Ureter (tissue), 1 donor: Measurements from ENCODE around the gene SLC25A29. TPM values are rescaled to one million over a fixed set of nuclear protein-coding genes. Genes with fewer than 3 reads are reported as not detected.

Source experiments
- DNase-seq: peaks from one replicate; pipeline ENCODE4 v3.0.0-alpha.2; 2020; ENCODE audit warnings: low spot score
- total RNA-seq: library from RNA; stranded (reverse); gene quantifications from one replicate; pipeline ENCODE4 v1.2.4, GENCODE V29; 2023
- donor health status: DM: yes; HTN: yes; CAD: no.

Gene SLC25A29
- total RNA-seq, 1 donor from 2014 or later = 58.4 TPM

GRCh38 chr14:100332071-100332639 is 25.9 kb upstream of the SLC25A29 start:
- DNase-seq = no peak

GRCh38 chr14:100330388-100330931 is 24.2 kb upstream of the SLC25A29 start:
- DNase-seq = no peak

GRCh38 chr14:100330007-100330344 is 23.7 kb upstream of the SLC25A29 start:
- no peak for DNase-seq

GRCh38 chr14:100329233-100330006 is 23.2 kb upstream of the SLC25A29 start:
- DNase-seq = no peak

GRCh38 chr14:100328495-100329163 is 22.4 kb upstream of the SLC25A29 start:
- no peak for DNase-seq

GRCh38 chr14:100327128-100327527 is 20.9 kb upstream of the SLC25A29 start:
- no peak for DNase-seq

GRCh38 chr14:100325958-100326357 is 19.7 kb upstream of the SLC25A29 start:
- DNase-seq = no peak

GRCh38 chr14:100325231-100325632 is 19.0 kb upstream of the SLC25A29 start:
- DNase-seq = no peak

- DNase-seq = no peak
These were observed 17.7 kb upstream of the SLC25A29 start for GRCh38 chr14:100323942-100324307.

GRCh38 chr14:100323121-100323941 is 17.1 kb upstream of the SLC25A29 start, which contains the start of gene SLC25A47:
SLC25A47 (plus strand) TSS chr14:100323339; CDS start chr14:100323415, 76 bp downstream.
- DNase-seq = no peak

GRCh38 chr14:100322138-100322957 is 16.1 kb upstream of the SLC25A29 start:
- no peak for DNase-seq

- no peak for DNase-seq
These were observed 15.4 kb upstream of the SLC25A29 start for GRCh38 chr14:100321473-100322137.

- DNase-seq = no peak
These were observed 14.1 kb upstream of the SLC25A29 start for GRCh38 chr14:100320157-100320856.

- DNase-seq = peak; percentile 65
These were observed 11.9 kb upstream of the SLC25A29 start for GRCh38 chr14:100317912-100318808.

- no peak for DNase-seq
These were observed 11.1 kb upstream of the SLC25A29 start for GRCh38 chr14:100317389-100317788.

GRCh38 chr14:100314724-100315123 is 8.5 kb upstream of the SLC25A29 start:
- DNase-seq = no peak

GRCh38 chr14:100313464-100314230 is 7.4 kb upstream of the SLC25A29 start:
- no peak for DNase-seq

- no peak for DNase-seq
These were observed 6.7 kb upstream of the SLC25A29 start for GRCh38 chr14:100312877-100313400.
